ENCODE measurements around the gene UBE2F.
A peak's percentile ranks its signal among the peaks of the same experiment; 100 is the strongest.

GRCh38 chr2:237966565-237967462 lies at the start of gene UBE2F:
- TF ChIP-seq TEAD4 (IDR thresholded peaks at IDR 0.05) (peak; percentile 30; the same call in 1 of the 2 replicates), MAX (IDR thresholded peaks at IDR 0.05) (peak; percentile 91), ZBTB7A (IDR thresholded peaks at IDR 0.05; ENCODE audit: low read depth) (peak; percentile 66; the same call in 1 of the 2 replicates)

All from Ishikawa (cell line).